Epithelial cell of esophagus (primary cell): Measurements from ENCODE around the gene PDE11A.

Experiments used
- DNase-seq: peaks from one replicate; pipeline ENCODE4 v3.0.0; 2010; ENCODE audit warnings: low read depth
- H3K4me3 ChIP-seq: 2 replicates; pipeline ENCODE4 v1.5.1; 2011; ENCODE audit warnings: mild to moderate bottlenecking, low read length, control low read depth
- CTCF ChIP-seq: IDR thresholded peaks from 2 replicates; pipeline ENCODE4 v1.5.1; 2011; ENCODE audit warnings: low read depth, mild to moderate bottlenecking, low read length, control low read depth, inconsistent platforms; ENCODE audit not compliant: insufficient read depth; ENCODE audit errors: missing control alignments

PDE11A gene

GRCh38 chr2:177747384-177747783, 325.2 kb downstream of the PDE11A start:
- H3K4me3 ChIP-seq: no peak overlapping the region
- no peak for TF ChIP-seq CTCF
- DNase-seq: no peak

- H3K4me3 ChIP-seq: no peak overlapping the region
- DNase-seq: no peak
- no peak for TF ChIP-seq CTCF
Observed at GRCh38 chr2:177746358-177746757, 326.2 kb downstream of the PDE11A start.

GRCh38 chr2:177745531-177745930, 327.0 kb downstream of the PDE11A start:
- no peak for TF ChIP-seq CTCF
- no peak for DNase-seq
- no peak overlapping the region for H3K4me3 ChIP-seq

GRCh38 chr2:177742851-177743250, 329.7 kb downstream of the PDE11A start:
- TF ChIP-seq CTCF: no peak
- no peak overlapping the region for H3K4me3 ChIP-seq
- no peak for DNase-seq

- no peak overlapping the region for H3K4me3 ChIP-seq
- no peak for DNase-seq
- no peak for TF ChIP-seq CTCF
Observed at GRCh38 chr2:177741866-177742265, 330.7 kb downstream of the PDE11A start.

- no peak overlapping the region for H3K4me3 ChIP-seq
- TF ChIP-seq CTCF: no peak
- no peak for DNase-seq
Observed at GRCh38 chr2:177740700-177741099, 331.9 kb downstream of the PDE11A start.

- H3K4me3 ChIP-seq: no peak overlapping the region
- no peak for DNase-seq
- TF ChIP-seq CTCF: no peak
Observed at GRCh38 chr2:177738461-177739235, 333.9 kb downstream of the PDE11A start.
